GM03348 (cell line): ENCODE measurements around the gene GOLT1A.
A peak's percentile ranks its signal among the peaks of the same experiment; 100 is the strongest.

ENCODE experiments used
- DNase-seq: peaks from one replicate; pipeline ENCODE4 v3.0.0; 2012; ENCODE audit warnings: low spot score

The GOLT1A gene

DNA sequence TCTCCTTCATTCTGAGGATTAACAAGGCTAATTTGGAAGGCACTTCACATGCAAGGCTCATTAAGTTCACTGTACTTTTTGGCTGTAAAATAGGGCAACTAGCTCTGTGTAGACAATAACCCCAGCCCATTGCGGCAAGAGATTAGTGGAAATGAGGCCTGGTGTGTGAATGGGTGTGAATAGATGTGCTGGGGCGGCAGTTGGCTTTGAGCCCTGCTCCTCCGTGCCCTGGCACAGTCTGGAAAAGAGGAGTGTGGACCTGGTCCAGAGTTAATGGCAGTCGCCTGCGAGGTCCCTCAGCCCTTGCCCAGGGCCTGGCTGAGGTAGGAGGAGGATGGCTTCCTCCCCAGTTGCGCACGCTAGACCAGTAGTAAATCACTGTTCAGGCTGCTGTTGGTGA, 22.3 kb downstream of the GOLT1A start:
- no peak for DNase-seq

DNA sequence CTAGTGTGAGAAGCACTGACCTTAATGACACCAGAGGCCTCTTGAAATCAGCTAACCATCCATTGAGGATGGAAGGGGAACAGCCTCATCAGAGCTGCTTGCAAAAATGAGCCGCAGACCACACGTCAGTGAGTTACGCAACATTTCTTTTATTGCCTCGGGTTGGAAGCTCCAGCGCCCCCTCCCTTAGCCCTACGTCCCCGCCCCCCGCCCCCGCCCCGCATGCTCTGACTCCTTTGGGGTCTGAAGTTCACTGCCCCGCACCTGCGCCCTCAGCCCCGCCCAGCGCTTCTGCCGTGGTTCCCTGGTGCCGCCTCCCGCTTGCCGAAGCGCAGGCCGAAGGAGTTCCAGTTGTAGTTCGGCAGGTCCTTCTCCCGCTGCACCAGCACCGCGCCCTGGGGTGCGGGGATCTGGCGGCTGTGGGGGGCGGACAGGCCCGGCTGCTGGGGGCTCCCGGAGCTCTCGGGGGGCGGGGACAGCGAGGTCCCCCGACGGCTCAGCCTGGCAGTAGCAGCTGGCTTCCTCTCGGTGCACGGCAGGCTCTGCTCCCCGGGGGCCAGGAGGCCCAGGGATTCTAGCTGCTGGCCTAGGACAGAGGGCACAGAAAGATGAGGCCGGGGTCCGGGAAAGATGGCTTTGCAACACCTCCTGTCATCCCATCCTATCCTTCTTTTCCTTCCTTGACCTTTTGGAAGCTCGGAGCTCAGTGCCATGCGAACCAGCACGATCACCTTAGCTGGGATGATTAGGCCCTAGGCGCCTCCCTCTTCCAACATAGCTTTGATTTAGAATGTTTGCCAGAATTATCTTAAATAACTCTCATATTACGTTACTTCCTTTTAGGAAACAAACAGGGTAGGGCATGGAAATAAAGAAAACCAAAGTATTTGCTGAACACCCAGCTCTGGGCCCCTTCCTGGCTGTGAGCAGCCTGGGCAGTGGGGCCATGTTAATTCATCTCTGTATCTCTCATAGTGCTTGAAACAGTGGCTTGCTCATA, 23.3 kb downstream of the GOLT1A start:
- DNase-seq: peak; percentile 38

DNA sequence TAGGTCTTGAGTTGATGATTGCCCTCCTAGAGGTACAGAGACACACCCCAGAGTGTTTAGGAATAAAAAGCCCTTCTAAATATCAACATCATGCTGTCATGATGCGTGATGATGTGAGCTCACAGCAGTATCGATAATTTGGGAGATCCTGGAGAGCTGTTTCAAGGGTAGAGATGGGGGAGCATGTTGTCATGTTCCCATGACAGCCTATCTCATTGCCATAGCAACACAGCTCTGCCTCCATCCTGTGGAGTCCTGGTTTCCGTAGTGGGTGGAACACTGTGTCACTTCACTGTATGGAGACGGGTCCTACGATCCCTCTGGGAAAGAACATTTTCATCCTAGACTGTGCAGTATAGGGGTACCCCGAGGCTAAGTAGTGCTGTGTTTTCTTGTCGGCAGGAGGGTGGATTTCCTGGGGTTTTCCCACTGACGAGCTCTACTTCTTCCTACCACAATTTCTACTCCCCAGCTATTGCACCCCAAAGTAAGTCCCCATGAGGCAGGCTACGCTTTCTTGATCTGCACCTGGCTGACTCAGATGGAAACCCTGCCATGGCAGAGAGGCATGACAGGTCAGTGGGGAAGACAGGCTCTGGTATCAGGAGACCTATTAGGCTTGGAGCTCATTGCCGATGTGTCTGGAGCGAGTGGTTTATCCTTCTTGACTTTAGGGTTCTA, 24.7 kb downstream of the GOLT1A start:
- DNase-seq: no peak

DNA sequence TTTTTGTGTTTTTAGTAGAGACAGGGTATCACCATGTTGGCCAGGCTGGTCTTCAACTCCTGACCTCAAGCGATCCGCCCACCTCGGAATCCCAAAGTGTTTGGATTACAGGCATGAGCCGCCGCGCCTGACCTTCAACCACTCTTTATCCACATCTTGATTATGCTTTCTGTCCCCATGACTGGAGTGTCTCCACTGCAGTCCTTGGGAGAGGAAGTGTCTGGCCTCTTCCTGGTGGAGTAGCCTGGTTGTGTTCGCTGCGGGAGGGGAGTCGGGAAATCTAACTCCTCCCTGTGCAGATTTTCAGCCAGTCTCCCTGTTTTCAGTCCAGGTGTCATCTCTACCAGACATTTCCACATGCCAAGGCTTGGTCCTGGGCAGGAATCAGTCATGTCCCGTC, 27.2 kb downstream of the GOLT1A start:
- DNase-seq: no peak

DNA sequence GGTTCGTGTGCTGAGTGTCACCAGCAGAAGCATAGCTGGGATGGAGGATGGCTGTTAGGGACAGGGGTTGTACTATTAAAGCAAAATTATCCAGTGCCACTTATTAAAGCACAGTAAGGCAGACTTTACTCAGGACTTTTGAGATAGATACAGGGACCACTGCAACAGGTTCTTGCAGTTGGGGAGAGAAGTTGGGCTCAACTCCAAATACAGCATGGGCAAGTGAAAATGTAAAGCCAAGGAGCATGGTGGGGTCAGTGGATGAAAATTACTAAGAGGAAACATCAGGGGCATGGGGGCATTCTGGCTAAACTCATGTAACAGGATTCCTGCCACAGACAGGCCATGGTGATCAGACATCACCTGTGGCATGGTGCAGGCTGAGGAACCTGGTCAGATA, 32.7 kb downstream of the GOLT1A start:
- no peak for DNase-seq

DNA sequence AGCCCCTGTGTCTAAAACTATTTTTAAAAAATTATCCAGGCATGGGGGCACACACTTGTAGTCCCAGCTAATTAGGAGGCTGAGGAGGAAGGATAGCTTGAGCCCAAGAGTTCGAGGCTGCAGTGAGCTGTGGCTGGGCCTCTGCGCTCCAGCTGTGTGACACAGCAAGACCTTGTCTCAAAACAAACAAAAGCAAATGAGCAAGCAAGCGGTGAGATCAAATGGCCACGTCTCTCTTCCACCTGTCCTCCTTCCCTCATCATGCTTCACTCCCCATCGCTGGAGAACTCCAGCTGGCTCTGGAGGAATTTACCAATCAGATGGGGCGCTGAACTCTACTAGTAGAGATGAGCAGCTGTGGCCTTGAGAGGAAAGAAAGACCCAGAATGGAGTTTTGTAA, 33.7 kb downstream of the GOLT1A start:
- no peak for DNase-seq

DNA sequence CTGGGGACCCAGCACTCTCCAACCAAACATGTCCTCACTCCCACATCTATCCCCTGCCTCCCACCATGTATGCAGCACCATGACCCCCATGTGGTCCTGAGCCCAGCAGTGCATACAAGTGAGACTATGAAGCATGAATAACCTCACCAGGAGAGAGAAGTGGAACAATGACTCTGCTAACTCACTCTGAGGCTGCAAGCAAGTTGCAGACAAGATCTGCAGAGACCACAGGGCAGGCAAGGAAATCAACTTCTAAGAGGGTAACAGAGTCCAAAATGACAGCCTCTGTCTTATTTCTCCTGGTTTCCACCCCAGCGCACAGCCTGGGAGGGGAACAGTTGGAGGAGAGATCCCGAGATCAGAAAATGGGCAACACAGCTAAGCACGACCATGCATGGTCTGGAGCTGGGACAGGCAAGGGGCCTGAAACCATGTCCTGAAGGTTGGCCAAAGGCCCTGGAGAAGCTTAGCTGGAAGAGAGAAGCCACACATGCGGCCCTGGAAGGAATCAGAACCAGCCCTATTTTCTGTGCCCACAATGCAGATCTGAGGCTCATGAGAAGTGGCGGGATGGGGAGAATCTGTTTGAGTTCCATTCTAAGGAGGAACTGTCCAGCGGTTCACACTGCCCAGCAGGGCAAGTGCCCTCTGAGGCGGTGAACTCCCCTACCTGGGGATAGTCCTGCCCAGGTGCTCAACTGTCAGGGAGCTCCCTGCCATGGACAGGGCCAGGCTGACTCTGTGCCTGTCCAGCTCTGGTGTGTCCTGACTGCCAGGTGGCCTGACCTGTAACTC, 35.1 kb downstream of the GOLT1A start:
- no peak for DNase-seq

DNA sequence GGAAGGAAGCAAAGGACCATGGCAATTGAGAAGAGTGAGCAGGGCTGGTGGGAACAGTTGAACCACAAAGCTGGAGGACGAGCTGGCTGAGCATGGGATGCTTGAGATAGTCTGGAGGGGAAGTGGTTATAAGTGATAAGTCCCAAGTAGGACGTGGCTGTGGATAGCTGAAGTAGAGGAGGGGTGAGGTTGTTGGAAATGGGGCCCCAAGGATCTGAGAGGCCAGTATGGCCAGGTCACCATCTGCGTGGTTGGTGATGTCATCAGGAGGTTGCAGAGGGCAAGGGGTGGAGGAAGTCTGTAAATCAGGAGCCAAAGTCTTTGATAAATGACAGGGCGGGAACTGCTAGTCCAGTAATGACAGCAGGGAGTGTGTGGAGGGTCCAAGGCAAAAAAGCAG, 36.7 kb downstream of the GOLT1A start:
- DNase-seq: no peak

DNA sequence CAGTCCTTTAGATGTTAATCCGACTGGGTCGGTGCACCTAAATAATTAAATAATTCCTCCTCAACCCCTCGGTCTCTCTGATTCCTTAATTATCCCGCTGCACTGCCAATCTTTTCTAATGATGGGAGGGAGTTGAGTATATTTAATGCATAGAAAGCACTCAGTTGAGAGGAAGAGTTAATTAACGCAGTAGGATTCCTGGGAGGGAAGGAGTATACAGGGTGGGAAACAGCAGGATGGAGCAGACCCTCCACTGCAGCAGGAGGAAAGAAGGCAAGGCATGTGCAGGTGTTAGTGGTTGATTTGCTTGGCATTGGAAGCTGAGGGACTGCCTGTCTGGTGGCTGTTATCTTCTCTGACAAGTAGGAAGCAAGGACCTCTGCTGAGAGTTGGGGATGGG, 37.7 kb downstream of the GOLT1A start:
- no peak for DNase-seq

DNA sequence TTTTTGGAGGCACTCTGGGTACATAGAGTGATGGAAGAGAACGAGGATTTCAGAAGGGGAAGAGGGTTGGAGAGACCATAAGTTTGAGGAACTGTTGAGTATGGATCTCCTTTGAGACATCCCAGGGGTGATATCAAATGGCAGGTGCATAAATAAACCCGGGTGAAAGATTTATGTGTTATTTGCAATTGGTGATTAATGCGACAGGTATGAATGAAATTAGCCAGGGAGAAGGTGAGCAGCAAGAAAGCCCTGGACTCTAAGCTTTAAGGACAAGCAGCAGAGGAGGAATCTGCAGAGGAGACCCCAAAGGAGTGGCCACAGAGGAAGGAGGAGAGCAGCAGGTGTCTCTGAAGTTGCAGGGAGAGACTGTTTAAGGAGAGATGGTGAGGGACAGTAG, 38.8 kb downstream of the GOLT1A start:
- DNase-seq: no peak

DNA sequence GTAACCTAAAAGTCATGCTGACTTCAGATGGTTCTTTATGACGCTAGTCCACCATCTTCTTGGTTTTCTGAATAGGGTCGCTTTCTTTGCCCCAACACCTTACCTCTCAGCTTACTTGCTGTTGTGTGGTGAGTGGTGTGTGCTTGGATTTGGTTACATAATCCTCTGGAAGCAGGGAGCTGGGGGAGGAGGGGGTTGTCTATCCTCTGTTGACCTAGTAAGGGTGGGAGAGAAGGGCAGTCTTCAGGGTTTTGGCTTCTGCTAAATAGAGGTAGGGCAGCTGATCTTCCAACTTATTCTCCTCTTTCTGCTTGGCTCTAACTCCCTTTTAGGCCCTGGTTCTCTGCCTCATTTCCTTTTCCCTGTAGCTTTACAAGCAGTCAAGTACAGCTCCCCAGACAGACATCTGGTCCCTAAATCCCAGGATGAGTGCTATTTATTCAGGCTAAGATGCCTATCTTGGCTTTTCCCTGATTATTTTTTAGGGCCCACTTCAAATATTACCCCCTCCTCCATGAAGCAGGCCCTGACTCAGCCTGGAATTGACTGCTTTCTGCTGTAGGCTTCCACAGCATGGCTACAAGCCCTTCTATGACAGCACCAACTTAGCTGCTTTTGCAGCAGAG, 41.3 kb downstream of the GOLT1A start:
- DNase-seq: no peak

DNA sequence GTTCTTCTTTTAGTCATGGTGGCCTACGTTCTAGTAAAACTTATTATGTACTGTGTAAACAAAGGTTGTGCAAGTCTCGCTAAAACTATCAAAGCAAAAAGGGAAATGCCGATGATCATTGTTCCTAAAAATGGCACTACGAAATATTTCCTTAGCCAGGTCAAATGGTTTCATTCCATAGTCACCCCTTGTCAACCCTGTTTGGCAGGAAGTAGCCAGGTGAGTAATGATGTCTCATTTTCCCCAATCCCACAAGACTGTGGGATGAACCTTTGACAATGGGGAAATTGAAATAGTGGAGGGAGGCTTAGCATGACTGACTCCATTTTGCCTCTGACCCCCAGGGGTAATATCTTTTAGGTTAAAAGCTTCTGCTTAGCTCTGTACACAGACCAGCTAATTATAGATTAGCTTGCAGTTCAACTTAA, 42.0 kb downstream of the GOLT1A start:
- no peak for DNase-seq

DNA sequence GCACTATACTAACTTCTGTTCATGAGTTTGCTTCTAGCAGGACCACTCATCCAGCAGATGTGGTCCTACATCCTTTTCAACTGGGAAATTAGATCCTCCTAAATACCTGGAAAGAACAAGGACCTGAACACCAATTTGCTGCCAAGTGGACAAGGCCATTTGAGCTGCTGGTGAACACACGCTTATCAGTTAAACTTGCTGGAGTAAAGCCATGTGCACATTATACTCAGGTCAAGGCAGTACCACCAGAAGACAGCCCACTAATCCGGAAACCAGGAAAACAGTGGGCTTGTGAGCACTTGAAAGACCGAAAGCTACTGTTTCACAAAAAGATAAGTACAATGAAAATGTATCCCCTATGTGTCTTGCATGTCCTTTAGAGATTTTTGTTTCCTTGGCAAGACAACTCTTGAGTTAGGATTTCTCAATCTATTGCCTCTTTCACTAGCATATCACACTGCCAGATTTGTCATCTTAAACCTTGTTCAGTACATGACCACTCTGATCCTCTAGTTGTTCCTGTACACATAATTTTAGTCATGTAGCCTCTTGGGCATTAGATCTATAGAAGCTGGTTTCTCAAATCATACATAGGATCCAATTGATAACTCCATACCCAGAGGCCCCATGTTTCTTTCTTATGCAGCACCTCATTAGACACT, 43.2 kb downstream of the GOLT1A start:
- no peak for DNase-seq

DNA sequence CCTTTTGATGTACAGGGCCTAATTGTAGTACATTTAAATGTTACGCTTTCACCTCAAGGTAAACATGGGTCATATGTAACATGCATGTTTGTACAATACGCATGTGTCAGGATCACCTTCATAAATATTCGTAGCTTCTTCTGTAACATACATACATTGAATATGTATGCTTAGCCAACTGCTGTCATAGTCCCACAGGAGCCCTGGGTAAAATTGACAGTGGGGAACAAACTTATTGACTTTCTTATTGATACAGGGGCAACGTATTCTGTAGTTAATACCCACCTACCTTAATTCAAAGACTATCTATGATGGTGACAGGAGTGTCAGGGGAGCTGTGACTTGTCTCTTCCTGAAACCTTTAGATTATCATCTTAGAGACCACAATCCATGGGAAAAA, 43.9 kb downstream of the GOLT1A start:
- DNase-seq: no peak

DNA sequence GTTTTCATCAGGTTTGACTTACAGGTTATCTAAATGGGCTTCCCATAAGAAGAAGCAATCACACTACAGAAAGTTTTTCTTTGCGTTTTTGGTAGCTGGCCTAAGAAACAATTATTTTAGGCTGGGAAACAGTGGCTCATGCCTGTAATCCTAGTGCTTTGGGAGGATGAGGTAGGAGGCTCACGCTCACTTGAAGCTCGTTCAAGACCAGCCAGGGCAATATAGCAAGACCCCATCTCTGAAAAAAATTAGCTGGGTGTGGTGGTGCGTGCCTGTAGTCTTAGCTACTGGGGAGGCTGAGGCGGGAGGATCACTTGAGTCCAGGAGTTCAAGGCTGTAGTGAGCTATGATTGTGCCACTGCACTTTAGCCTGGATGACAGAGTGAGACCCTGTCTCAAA, 46.1 kb downstream of the GOLT1A start:
- DNase-seq: no peak

DNA sequence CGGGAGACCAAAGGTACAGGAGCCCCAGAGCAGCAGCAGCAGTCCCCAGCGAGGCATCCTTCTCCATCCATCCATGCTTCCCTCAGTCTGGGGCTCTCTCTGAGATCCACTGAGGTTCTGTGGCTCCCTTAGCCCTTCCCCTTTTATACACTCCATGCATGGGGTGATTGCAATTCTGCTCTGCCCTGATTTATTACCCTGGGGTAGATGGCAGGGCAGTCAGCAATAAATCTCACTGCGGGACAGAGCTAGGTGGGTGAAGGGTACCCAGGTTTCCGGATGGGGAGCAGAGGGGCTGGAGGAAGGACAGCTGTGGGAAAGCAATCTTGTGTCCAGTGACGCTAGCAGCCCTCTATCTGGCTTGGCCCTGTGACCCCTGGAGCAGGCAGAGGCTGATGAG, 47.6 kb downstream of the GOLT1A start, which contains the start of gene REN:
TSS of gene REN (minus strand) at position 119 of the 400 bp plus-strand sequence. CDS start at position 75, 44 bp downstream.
- no peak for DNase-seq

DNA sequence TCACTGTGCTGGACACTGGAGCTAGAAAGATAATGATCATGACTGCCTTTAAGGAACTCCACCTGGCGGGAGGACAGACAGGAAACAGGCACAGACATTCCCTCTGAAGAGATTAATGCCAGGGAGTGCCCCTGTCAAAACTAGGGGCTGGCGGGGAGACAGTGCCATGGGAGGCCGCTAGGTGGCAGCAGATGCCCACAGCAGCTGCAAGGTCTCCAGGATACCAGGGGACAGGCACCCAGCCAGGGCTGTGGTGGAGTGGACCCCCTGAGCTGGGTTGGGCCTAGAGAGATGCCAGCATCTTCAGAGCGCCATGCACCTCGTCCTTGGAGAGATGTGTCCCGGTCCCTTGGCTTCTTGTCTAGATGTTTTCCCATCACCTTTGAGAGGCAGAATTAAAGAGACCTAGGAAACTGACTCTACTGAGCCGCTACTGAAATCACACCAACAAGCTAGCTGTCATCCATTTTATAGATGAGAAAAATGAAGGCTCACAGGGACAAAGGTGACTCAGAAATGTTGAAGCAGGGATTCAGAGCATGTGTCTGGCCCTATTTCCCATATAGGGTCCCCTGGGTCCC, 51.2 kb downstream of the GOLT1A start:
- peak; percentile 92 for DNase-seq

DNA sequence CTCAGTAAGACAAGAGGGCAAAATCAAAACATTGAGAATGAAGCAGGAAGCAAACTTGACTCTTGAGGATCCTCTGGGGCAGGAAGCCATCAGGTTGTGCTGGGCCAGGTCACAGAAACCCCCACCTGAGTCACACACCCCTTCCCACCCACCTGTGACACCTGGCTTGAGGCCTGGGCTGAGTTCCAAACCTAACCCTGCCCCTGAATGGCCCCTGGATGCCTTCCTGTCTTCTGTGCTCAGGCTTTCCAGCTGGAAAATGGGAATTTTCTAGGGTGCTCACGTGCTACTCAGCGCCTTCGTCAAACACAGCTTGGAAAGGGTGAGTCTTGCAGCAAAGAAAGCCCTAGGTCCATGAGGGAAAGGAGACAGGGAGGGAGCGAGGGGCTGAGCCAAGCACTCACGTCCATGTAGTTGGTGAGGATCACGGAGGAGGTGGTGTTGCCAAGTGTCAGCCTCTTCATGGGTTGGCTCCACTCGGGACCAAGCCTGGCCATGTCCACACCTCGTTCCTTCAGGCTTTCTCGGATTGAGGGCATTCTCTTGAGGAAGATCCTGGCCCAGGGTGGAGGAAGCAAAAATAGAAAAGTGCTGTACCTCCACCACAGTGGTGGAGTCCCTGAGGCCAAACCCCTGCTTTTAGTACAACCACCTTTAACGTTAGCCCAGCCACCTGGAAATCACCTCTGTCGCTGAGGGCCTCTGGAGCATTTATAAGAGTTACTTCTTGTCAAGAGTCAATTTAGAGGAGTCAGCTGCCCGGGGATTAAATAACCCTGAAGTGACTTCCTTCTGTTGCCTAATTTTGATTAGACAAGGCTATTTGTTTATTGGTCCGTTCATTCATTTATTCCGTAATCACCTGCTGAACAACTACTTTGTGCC, 51.9 kb downstream of the GOLT1A start:
- DNase-seq: no peak

DNA sequence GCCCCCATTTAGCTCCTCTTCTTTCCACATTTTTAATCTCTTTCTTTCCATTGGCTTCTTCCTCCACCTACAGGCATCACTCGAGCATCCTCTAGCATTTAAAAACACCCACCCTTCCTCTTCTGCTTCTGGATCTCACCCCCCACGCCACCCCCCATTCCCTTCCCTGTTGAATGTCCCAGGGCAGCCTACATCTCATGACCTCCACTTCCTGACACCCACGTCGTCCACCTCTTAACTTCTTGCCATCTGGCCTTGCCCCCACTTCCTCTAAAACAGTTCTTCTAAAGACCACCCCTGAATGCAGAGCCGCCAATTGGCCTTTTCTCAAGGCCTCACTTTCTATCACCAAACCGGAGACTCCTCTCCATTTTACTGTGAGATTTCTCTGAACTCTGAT, 55.8 kb downstream of the GOLT1A start:
- DNase-seq: no peak

DNA sequence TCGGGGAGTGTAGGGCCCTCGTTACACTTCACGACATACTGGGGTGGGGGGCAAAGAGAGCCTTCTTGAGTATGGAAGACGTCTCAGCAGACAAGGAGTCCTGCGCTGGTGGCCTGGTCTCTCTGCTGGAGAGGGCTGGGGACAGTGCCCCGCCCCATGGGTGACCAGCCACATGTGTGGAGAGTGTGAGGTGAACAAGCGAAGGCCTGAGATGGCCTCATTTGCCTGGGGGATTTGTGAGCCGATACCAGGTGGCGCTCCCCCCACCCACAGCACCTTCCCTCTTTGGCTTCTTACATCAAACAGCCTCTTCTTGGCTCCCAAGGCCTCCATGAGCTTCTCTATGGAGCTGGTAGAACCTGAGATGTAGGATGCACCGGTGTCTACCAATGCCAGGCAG, 57.9 kb downstream of the GOLT1A start:
- DNase-seq: no peak
